Fibroblast of lung (primary cell): ENCODE measurements around the gene PAM. TPM values are rescaled to one million over a fixed set of nuclear protein-coding genes. Genes with fewer than 3 reads are reported as not detected.
"Not testable (repeated sequence)": the region's sequence is repeated elsewhere in the genome, so short reads cannot be mapped to it uniquely, and the experiment has no call there.

Experiments
- DNase-seq, 2 donors: peaks; one replicate each; pipeline versions ENCODE4 v3.0.0 to v3.0.0-alpha.2; 2010; ENCODE audit warnings: low read depth in 2 of 2
- H2AFZ ChIP-seq: 2 replicates; pipeline ENCODE4 v1.5.1; 2012; ENCODE audit warnings: low read length, control low read depth, inconsistent platforms
- H3K27ac ChIP-seq: 2 replicates; pipeline ENCODE4 v1.5.1; 2011; ENCODE audit warnings: low read length, control low read depth; ENCODE audit not compliant: insufficient read depth
- H3K27me3 ChIP-seq: 2 replicates; pipeline ENCODE4 v1.5.1; 2011; ENCODE audit warnings: mild to moderate bottlenecking, low read length; ENCODE audit not compliant: control insufficient read depth, insufficient read depth
- H3K36me3 ChIP-seq: 2 replicates; pipeline ENCODE4 v1.5.1; 2011; ENCODE audit warnings: low read length; ENCODE audit not compliant: control insufficient read depth, insufficient read depth
- H3K4me1 ChIP-seq: 2 replicates; pipeline ENCODE4 v1.5.1; 2011; ENCODE audit warnings: low read length; ENCODE audit not compliant: control insufficient read depth, insufficient read depth; ENCODE audit errors: extremely low read depth
- H3K4me2 ChIP-seq: 2 replicates; pipeline ENCODE4 v1.5.1; 2011; ENCODE audit warnings: low read length, control low read depth; ENCODE audit not compliant: insufficient read depth; ENCODE audit errors: extremely low read depth
- H3K4me3 ChIP-seq, 4 experiments: fragments of 200-600 bp in 1 of 4; sonication (generic) in 1 of 4; replicated peaks in 1 of 4; 2 replicates each; pipeline ENCODE4 v1.5.1; 2011 to 2016; ENCODE audit warnings: low read length in 4 of 4, low read depth in 3 of 4, mild to moderate bottlenecking in 3 of 4, control low read depth in 2 of 4, inconsistent platforms in 1 of 4, mixed read lengths in 1 of 4; ENCODE audit not compliant: insufficient read depth in 1 of 4; ENCODE audit errors: control extremely low read depth in 1 of 4
- H3K79me2 ChIP-seq: 2 replicates; pipeline ENCODE4 v1.5.1; 2012; ENCODE audit warnings: mild to moderate bottlenecking, low read length, inconsistent platforms; ENCODE audit not compliant: control insufficient read depth, insufficient read depth
- H3K9ac ChIP-seq: 2 replicates; pipeline ENCODE4 v1.5.1; 2011; ENCODE audit warnings: mild to moderate bottlenecking, low read length, control low read depth; ENCODE audit not compliant: insufficient read depth
- H3K9me3 ChIP-seq: 2 replicates; pipeline ENCODE4 v1.5.1; 2012; ENCODE audit warnings: low read depth, low read length; ENCODE audit not compliant: control insufficient read depth, insufficient read depth
- H4K20me1 ChIP-seq: 2 replicates; pipeline ENCODE4 v1.5.1; 2011; ENCODE audit warnings: low read length; ENCODE audit not compliant: control insufficient read depth, insufficient read depth; ENCODE audit errors: extremely low read depth
- EZH2 ChIP-seq: IDR thresholded peaks from 2 replicates; pipeline ENCODE4 v1.5.1; 2012; ENCODE audit warnings: low read length, control low read depth, mild to moderate bottlenecking; ENCODE audit errors: missing control alignments
- polyA plus RNA-seq, 2 donors: library from polyadenylated mRNA; depleted of rRNA in 1 of 2; stranded (reverse) in 1 of 2; unstranded in 1 of 2; fragments of >200 nt; gene quantifications; 2 replicates each; pipeline ENCODE4 v1.2.1, GENCODE V29; 2011 to 2012; ENCODE audit warnings: missing spikeins in 1 of 2
- total RNA-seq: library from RNA; depleted of rRNA; stranded (reverse); fragments of >200 nt; gene quantifications from 2 replicates; pipeline ENCODE4 v1.2.1, GENCODE V29; 2014
- TF ChIP-seq, protein P1 (sequence below), 2 donors: IDR thresholded peaks in 1 of 2; conservative IDR thresholded peaks in 1 of 2; 1 replicate in 1 of 2; 2 replicates in 1 of 2; pipeline ENCODE4 v1.5.1; 2011 to 2012; ENCODE audit warnings: low read length in 2 of 2, control low read depth in 1 of 2, inconsistent platforms in 1 of 2, low read depth in 1 of 2, mild to moderate bottlenecking in 1 of 2

Gene PAM
- total and polyA plus RNA-seq, 2 donors (not counting 1 experiment from before 2014, with no cell fraction given) = 404 to 405 TPM

DNA sequence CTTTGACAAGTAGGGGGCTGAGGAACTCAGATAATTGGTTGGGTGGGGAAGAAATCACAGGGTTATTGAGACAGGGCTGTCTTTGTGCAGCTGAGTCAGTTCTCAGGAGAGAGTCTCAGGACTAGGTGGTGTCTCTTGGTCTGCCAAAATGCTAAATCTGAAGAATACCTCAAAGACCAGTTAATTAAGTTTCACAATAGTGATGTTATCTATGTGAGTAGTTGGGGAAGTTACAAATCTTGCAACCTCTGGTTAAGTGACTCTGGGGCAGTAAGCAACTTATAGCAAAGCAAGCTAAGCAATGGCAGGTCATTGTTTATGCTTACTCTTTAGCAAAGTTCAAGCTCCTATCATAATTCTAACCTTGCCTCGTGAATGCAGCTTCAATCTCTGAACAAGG, 311.2 kb downstream of the PAM start:
- no peak overlapping the region for H3K27ac ChIP-seq
- no peak for TF ChIP-seq EZH2
- TF ChIP-seq, protein P1, sequence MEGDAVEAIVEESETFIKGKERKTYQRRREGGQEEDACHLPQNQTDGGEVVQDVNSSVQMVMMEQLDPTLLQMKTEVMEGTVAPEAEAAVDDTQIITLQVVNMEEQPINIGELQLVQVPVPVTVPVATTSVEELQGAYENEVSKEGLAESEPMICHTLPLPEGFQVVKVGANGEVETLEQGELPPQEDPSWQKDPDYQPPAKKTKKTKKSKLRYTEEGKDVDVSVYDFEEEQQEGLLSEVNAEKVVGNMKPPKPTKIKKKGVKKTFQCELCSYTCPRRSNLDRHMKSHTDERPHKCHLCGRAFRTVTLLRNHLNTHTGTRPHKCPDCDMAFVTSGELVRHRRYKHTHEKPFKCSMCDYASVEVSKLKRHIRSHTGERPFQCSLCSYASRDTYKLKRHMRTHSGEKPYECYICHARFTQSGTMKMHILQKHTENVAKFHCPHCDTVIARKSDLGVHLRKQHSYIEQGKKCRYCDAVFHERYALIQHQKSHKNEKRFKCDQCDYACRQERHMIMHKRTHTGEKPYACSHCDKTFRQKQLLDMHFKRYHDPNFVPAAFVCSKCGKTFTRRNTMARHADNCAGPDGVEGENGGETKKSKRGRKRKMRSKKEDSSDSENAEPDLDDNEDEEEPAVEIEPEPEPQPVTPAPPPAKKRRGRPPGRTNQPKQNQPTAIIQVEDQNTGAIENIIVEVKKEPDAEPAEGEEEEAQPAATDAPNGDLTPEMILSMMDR (conservative IDR thresholded peaks at IDR 0.05 in 1 of 2, IDR thresholded peaks at IDR 0.05 in 1 of 2; ENCODE audit: low read depth in 1 of 2, low read length in 2 of 2) = no peak
- H3K36me3 ChIP-seq = no peaks in the 10 kb centered on the region
- H3K79me2 ChIP-seq = no peaks in the 10 kb centered on the region
- H3K27me3 ChIP-seq = no peaks in the 10 kb centered on the region
- no peak overlapping the region for H3K4me3 ChIP-seq
- no peaks in the 10 kb centered on the region for H4K20me1 ChIP-seq
- no peaks in the 10 kb centered on the region for H3K4me1 ChIP-seq
- H3K9me3 ChIP-seq = no peaks in the 10 kb centered on the region
- no peak overlapping the region for H3K4me2 ChIP-seq
- no peak for DNase-seq
- no peak overlapping the region for H2AFZ ChIP-seq
- no peak overlapping the region for H3K9ac ChIP-seq

DNA sequence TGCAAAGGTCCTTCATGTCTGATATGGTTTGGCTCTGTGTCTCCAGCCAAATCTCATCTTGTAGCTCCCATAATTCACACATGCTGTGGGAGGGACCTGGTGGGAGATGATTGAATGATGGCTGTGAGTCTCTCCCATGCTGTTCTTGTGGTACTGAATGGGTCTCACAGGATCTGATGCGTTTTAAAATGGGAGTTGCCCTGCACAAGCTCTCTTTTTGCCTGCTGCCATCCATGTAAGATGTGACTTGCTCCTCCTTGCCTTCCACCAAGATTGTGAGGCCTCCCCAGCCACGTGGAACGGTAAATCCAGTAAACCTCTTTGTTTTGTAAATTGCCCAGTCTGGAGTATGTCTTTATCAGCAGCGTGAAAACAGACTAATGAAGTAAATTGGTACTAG, 318.4 kb downstream of the PAM start:
- not testable (repeated sequence) for H3K27me3 ChIP-seq, DNase-seq, H2AFZ ChIP-seq, H4K20me1 ChIP-seq, H3K4me2 ChIP-seq, H3K9ac ChIP-seq, H3K4me1 ChIP-seq, H3K4me3 ChIP-seq, H3K27ac ChIP-seq, H3K9me3 ChIP-seq, H3K36me3 ChIP-seq, H3K79me2 ChIP-seq

DNA sequence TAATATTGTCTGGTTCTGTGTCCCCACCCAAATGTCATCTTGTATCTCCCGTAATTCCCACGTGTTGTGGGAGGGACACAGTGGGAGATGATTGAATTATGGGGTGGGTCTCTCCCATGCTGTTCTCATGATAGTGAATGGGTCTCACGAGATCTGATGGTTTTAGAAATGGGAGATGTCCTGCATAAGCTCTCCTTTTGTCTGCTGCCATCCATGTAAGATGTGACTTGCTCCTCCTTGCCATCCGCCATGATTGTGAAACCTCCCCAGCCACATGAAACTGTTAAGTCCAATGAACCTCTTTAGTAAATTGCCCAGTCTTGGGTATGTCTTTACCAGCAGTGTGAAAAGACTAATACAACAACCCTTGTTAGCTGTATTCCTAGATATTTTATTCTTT, 320.3 kb downstream of the PAM start:
- H3K9ac ChIP-seq = no peak overlapping the region
- H3K27ac ChIP-seq = no peak overlapping the region
- H3K4me1 ChIP-seq = no peaks in the 10 kb centered on the region
- H3K27me3 ChIP-seq = no peaks in the 10 kb centered on the region
- H3K79me2 ChIP-seq = no peaks in the 10 kb centered on the region
- no peak overlapping the region for H3K4me3 ChIP-seq
- H2AFZ ChIP-seq = no peak overlapping the region
- DNase-seq = no peak
- no peaks in the 10 kb centered on the region for H4K20me1 ChIP-seq
- no peaks in the 10 kb centered on the region for H3K36me3 ChIP-seq
- H3K4me2 ChIP-seq = no peak overlapping the region
- no peaks in the 10 kb centered on the region for H3K9me3 ChIP-seq
- TF ChIP-seq, protein P1 (conservative IDR thresholded peaks at IDR 0.05 in 1 of 2, IDR thresholded peaks at IDR 0.05 in 1 of 2; ENCODE audit: low read depth in 1 of 2, low read length in 2 of 2) = no peak
- no peak for TF ChIP-seq EZH2
